Measurements from ENCODE around the gene DGKD. TPM values are rescaled to one million over a fixed set of nuclear protein-coding genes. Genes with fewer than 3 reads are reported as not detected.

DGKD gene
- total and polyA plus RNA-seq, 2 donors (not counting 1 experiment from before 2014, with no cell fraction given) = 224 to 396 TPM

GRCh38 chr2:233350708-233351107 is 3.6 kb upstream of the DGKD start:
- Histone ChIP-seq H3K9me3 (ENCODE audit: control extremely low read depth in 1 of 3, control insufficient read depth in 2 of 3, insufficient read depth in 1 of 3, low read length in 2 of 3) (no peaks in the 10 kb centered on the region), H3K4me2 (replicated peaks; ENCODE audit: low read depth, low read length, poor library complexity, severe bottlenecking) (peak overlapping the region; percentile 76), H3K27me3 (replicated peaks in 1 of 4; ENCODE audit: control extremely low read depth in 1 of 4, control insufficient read depth in 3 of 4, insufficient read depth in 4 of 4, low read length in 3 of 4) (no peaks in the 10 kb centered on the region), H3K4me3 (ENCODE audit: control extremely low read depth in 1 of 5, extremely low read depth in 1 of 5, insufficient read depth in 1 of 5, low read depth in 2 of 5, low read length in 4 of 5) (no peak overlapping the region), H2AFZ (ENCODE audit: insufficient read depth, low read depth, low read length, poor library complexity, severe bottlenecking) (no peak overlapping the region), H3K79me2 (ENCODE audit: control insufficient read depth, insufficient read depth, low read length) (peaks cover 44% of the 10 kb centered on the region), H4K20me1 (ENCODE audit: control insufficient read depth, insufficient read depth, low read length, poor library complexity, severe bottlenecking) (no peaks in the 10 kb centered on the region), H3K4me1 (ENCODE audit: control insufficient read depth in 2 of 2, insufficient read depth in 2 of 2, low read length in 2 of 2) (peaks cover 62 to 73% of the 10 kb centered on the region in 2 donors), H3K9ac (ENCODE audit: low read length) (no peak overlapping the region), H3K36me3 (replicated peaks in 1 of 2; ENCODE audit: control extremely low read depth in 1 of 2, control insufficient read depth in 1 of 2, extremely low read depth in 1 of 2, insufficient read depth in 2 of 2, low read length in 1 of 2) (peaks cover 0 to 4% of the 10 kb centered on the region in 2 experiments), H3K27ac (ENCODE audit: low read length in 2 of 2) (peak overlapping the region; percentile 15 to 50)
- TF ChIP-seq EZH2 (IDR thresholded peaks at IDR 0.05; ENCODE audit: borderline replicate concordance, insufficient read depth, low read depth, low read length, poor library complexity, severe bottlenecking) (no peak), CTCF (IDR thresholded peaks at IDR 0.05) (no peak)
- ATAC-seq (ENCODE audit: low read depth) (no peak), DNase-seq (no peak)
- ChIA-PET CTCF (interaction anchor here (0.5 to 3.1 kb wide), 4 partner anchors 19 to 86 kb away, joined by 3 to 17 read pairs (median 4); no protein-coding TSS in a partner anchor), POLR2A (no interaction called here)
- Mint-ChIP-seq H3K9me3 (ENCODE audit: insufficient read depth) (no peaks in the 10 kb centered on the region), H3K4me3 (peak overlapping the region; percentile 64), H3K4me1 (peaks cover 76% of the 10 kb centered on the region), H3K27me3 (no peaks in the 10 kb centered on the region), H3K27ac (peak overlapping the region; percentile 82)
- WGBS (ENCODE audit: insufficient coverage) = 63% methylated on average over 4 of the region's 8 CpGs
- intact Hi-C loops (cut with micrococcal nuclease) = loop anchor here (10.0 kb wide), 1 partner anchor 246 kb away; no protein-coding TSS in a partner anchor

- Histone ChIP-seq H3K4me1 (ENCODE audit: control insufficient read depth in 2 of 2, insufficient read depth in 2 of 2, low read length in 2 of 2) (peaks cover 69 to 80% of the 10 kb centered on the region in 2 donors), H3K79me2 (ENCODE audit: control insufficient read depth, insufficient read depth, low read length) (peaks cover 51% of the 10 kb centered on the region), H3K9me3 (ENCODE audit: control extremely low read depth in 1 of 3, control insufficient read depth in 2 of 3, insufficient read depth in 1 of 3, low read length in 2 of 3) (no peaks in the 10 kb centered on the region), H3K27ac (ENCODE audit: low read length in 2 of 2) (peak overlapping the region; percentile 50 to 52), H4K20me1 (ENCODE audit: control insufficient read depth, insufficient read depth, low read length, poor library complexity, severe bottlenecking) (no peaks in the 10 kb centered on the region), H3K36me3 (replicated peaks in 1 of 2; ENCODE audit: control extremely low read depth in 1 of 2, control insufficient read depth in 1 of 2, extremely low read depth in 1 of 2, insufficient read depth in 2 of 2, low read length in 1 of 2) (peaks cover 0 to 4% of the 10 kb centered on the region in 2 experiments), H2AFZ (ENCODE audit: insufficient read depth, low read depth, low read length, poor library complexity, severe bottlenecking) (no peak overlapping the region), H3K4me2 (replicated peaks; ENCODE audit: low read depth, low read length, poor library complexity, severe bottlenecking) (peak overlapping the region; percentile 76), H3K9ac (ENCODE audit: low read length) (no peak overlapping the region), H3K27me3 (replicated peaks in 1 of 4; ENCODE audit: control extremely low read depth in 1 of 4, control insufficient read depth in 3 of 4, insufficient read depth in 4 of 4, low read length in 3 of 4) (no peaks in the 10 kb centered on the region), H3K4me3 (ENCODE audit: control extremely low read depth in 1 of 5, extremely low read depth in 1 of 5, insufficient read depth in 1 of 5, low read depth in 2 of 5, low read length in 4 of 5) (no peak overlapping the region)
- Mint-ChIP-seq H3K4me3 (peak overlapping the region; percentile 58), H3K9me3 (ENCODE audit: insufficient read depth) (no peaks in the 10 kb centered on the region), H3K27ac (peak overlapping the region; percentile 80), H3K27me3 (no peaks in the 10 kb centered on the region), H3K4me1 (peaks cover 82% of the 10 kb centered on the region)
- CTCF ChIA-PET = interaction anchor here (0.5 kb wide), 1 partner anchor 63 kb away, joined by 3 read pairs; no protein-coding TSS in a partner anchor
- ATAC-seq (ENCODE audit: low read depth) = no peak
- TF ChIP-seq CTCF (IDR thresholded peaks at IDR 0.05) = no peak
- no peak for TF ChIP-seq EZH2 (IDR thresholded peaks at IDR 0.05; ENCODE audit: borderline replicate concordance, insufficient read depth, low read depth, low read length, poor library complexity, severe bottlenecking)
- POLR2A ChIA-PET = no interaction called here
- 54% methylated on average over 3 of the region's 7 CpGs for WGBS (ENCODE audit: insufficient coverage)
- intact Hi-C loops (cut with micrococcal nuclease) = loop anchor here (10.0 kb wide), 1 partner anchor 247 kb away; no protein-coding TSS in a partner anchor
- no peak for DNase-seq
These were observed 2.9 kb upstream of the DGKD start for GRCh38 chr2:233351423-233351822.
